ENCODE data around the gene STX8.

STX8 gene

GRCh38 chr17:9472541-9472940 is 103.1 kb downstream of the STX8 start:
- Histone ChIP-seq H3K14ac (ENCODE audit: low read length) (no peak overlapping the region), H3K79me1 (ENCODE audit: low read length) (peaks cover 3% of the 10 kb centered on the region), H3K4me1 (ENCODE audit: control insufficient read depth in 1 of 2, insufficient read depth in 2 of 2, low read length in 2 of 2) (peaks cover 8 to 9% of the 10 kb centered on the region in 2 experiments), H4K8ac (ENCODE audit: low read depth, low read length) (no peak overlapping the region), H2AFZ (ENCODE audit: insufficient read depth, low read length, poor library complexity) (no peak overlapping the region), H3K4me2 (ENCODE audit: low read length) (no peak overlapping the region), H2AK5ac (ENCODE audit: low read length) (no peak overlapping the region), H2BK12ac (ENCODE audit: low read length) (no peak overlapping the region), H2BK5ac (ENCODE audit: low read depth, low read length, poor library complexity) (no peak overlapping the region), H4K91ac (ENCODE audit: low read depth, low read length) (peak overlapping the region; percentile 28), H2BK120ac (ENCODE audit: insufficient read depth, low read length, poor library complexity) (peak overlapping the region; percentile 15), H3K9ac (ENCODE audit: low read length) (no peak overlapping the region), H3K4me3 (ENCODE audit: low read depth, low read length) (no peak overlapping the region), H3K27ac (ENCODE audit: low read depth, low read length) (peak overlapping the region; percentile 34), H3K18ac (ENCODE audit: low read length) (peak overlapping the region; percentile 46), H3K9me3 (ENCODE audit: insufficient read depth, low read depth, low read length) (no peaks in the 10 kb centered on the region), H3K36me3 (ENCODE audit: control insufficient read depth in 1 of 2, insufficient read depth in 2 of 2, low read length in 2 of 2) (no peaks in the 10 kb centered on the region), H3K23ac (ENCODE audit: low read length) (no peak overlapping the region), H3K27me3 (ENCODE audit: insufficient read depth, low read length) (no peaks in the 10 kb centered on the region), H3K79me2 (ENCODE audit: control insufficient read depth, insufficient read depth, low read length, poor library complexity) (no peaks in the 10 kb centered on the region), H4K12ac (ENCODE audit: low read depth, low read length) (no peak overlapping the region), H3K4ac (ENCODE audit: low read depth, low read length) (no peak overlapping the region)
- WGBS (ENCODE audit: extremely low coverage, insufficient coverage, insufficient read length): no CpG with 5 or more reads among the region's 3 CpGs
- DNase-seq: peak; percentile 44 to 63

GRCh38 chr17:9472094-9472493 is 103.5 kb downstream of the STX8 start:
- H3K79me2 ChIP-seq (ENCODE audit: control insufficient read depth, insufficient read depth, low read length, poor library complexity): no peaks in the 10 kb centered on the region
- H3K27ac ChIP-seq (ENCODE audit: low read depth, low read length): peak overlapping the region; percentile 34
- H3K4me3 ChIP-seq (ENCODE audit: low read depth, low read length): no peak overlapping the region
- H4K12ac ChIP-seq (ENCODE audit: low read depth, low read length): no peak overlapping the region
- peak; percentile 75 to 80 for DNase-seq
- H2AK5ac ChIP-seq (ENCODE audit: low read length): no peak overlapping the region
- no peak overlapping the region for H2BK5ac ChIP-seq (ENCODE audit: low read depth, low read length, poor library complexity)
- no peaks in the 10 kb centered on the region for H3K27me3 ChIP-seq (ENCODE audit: insufficient read depth, low read length)
- H3K4me1 ChIP-seq (ENCODE audit: control insufficient read depth in 1 of 2, insufficient read depth in 2 of 2, low read length in 2 of 2): peaks cover 8 to 9% of the 10 kb centered on the region in 2 experiments
- no peak overlapping the region for H3K4ac ChIP-seq (ENCODE audit: low read depth, low read length)
- H4K8ac ChIP-seq (ENCODE audit: low read depth, low read length): no peak overlapping the region
- H2BK12ac ChIP-seq (ENCODE audit: low read length): no peak overlapping the region
- no peak overlapping the region for H2AFZ ChIP-seq (ENCODE audit: insufficient read depth, low read length, poor library complexity)
- no CpG with 5 or more reads among the region's 5 CpGs for WGBS (ENCODE audit: extremely low coverage, insufficient coverage, insufficient read length)
- H2BK120ac ChIP-seq (ENCODE audit: insufficient read depth, low read length, poor library complexity): peak overlapping the region; percentile 15
- H3K4me2 ChIP-seq (ENCODE audit: low read length): no peak overlapping the region
- H3K23ac ChIP-seq (ENCODE audit: low read length): no peak overlapping the region
- H3K36me3 ChIP-seq (ENCODE audit: control insufficient read depth in 1 of 2, insufficient read depth in 2 of 2, low read length in 2 of 2): no peaks in the 10 kb centered on the region
- H3K9me3 ChIP-seq (ENCODE audit: insufficient read depth, low read depth, low read length): no peaks in the 10 kb centered on the region
- peak overlapping the region; percentile 28 for H4K91ac ChIP-seq (ENCODE audit: low read depth, low read length)
- H3K14ac ChIP-seq (ENCODE audit: low read length): no peak overlapping the region
- H3K9ac ChIP-seq (ENCODE audit: low read length): no peak overlapping the region
- peaks cover 3% of the 10 kb centered on the region for H3K79me1 ChIP-seq (ENCODE audit: low read length)
- H3K18ac ChIP-seq (ENCODE audit: low read length): peak overlapping the region; percentile 46

DNA sequence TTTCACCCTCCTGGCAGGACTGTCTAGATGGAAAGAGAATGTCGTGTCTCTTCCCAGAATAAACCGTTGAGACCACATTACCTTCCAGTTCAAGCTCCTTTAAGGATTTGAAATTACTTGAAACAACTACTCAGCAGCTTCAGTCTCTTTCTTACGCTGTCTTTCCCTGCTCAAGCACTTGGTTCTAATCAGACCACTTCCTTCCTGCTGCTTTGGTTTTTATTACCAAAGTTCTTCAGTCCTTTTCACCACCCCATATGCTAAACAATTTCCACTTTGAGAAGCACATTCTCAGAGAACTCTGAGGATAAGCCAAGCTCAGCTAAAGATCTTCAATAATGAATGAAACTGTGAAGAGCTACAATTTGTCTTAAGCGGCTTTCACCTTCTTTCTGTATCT is 105.4 kb downstream of the STX8 start:
- H2AK5ac ChIP-seq (ENCODE audit: low read length): no peak overlapping the region
- H2BK120ac ChIP-seq (ENCODE audit: insufficient read depth, low read length, poor library complexity): no peak overlapping the region
- no peak overlapping the region for H3K4me3 ChIP-seq (ENCODE audit: low read depth, low read length)
- no peak overlapping the region for H4K8ac ChIP-seq (ENCODE audit: low read depth, low read length)
- no peak for DNase-seq
- no CpG with 5 or more reads among the region's 4 CpGs for WGBS (ENCODE audit: extremely low coverage, insufficient coverage, insufficient read length)
- no peak overlapping the region for H3K18ac ChIP-seq (ENCODE audit: low read length)
- H3K36me3 ChIP-seq (ENCODE audit: control insufficient read depth in 1 of 2, insufficient read depth in 2 of 2, low read length in 2 of 2): no peaks in the 10 kb centered on the region
- H3K9me3 ChIP-seq (ENCODE audit: insufficient read depth, low read depth, low read length): no peaks in the 10 kb centered on the region
- H3K79me1 ChIP-seq (ENCODE audit: low read length): peaks cover 3% of the 10 kb centered on the region
- no peaks in the 10 kb centered on the region for H3K27me3 ChIP-seq (ENCODE audit: insufficient read depth, low read length)
- H3K4ac ChIP-seq (ENCODE audit: low read depth, low read length): no peak overlapping the region
- H2BK12ac ChIP-seq (ENCODE audit: low read length): no peak overlapping the region
- H3K14ac ChIP-seq (ENCODE audit: low read length): no peak overlapping the region
- no peak overlapping the region for H2AFZ ChIP-seq (ENCODE audit: insufficient read depth, low read length, poor library complexity)
- H4K91ac ChIP-seq (ENCODE audit: low read depth, low read length): no peak overlapping the region
- no peak overlapping the region for H3K9ac ChIP-seq (ENCODE audit: low read length)
- peaks cover 8 to 9% of the 10 kb centered on the region in 2 experiments for H3K4me1 ChIP-seq (ENCODE audit: control insufficient read depth in 1 of 2, insufficient read depth in 2 of 2, low read length in 2 of 2)
- H3K4me2 ChIP-seq (ENCODE audit: low read length): no peak overlapping the region
- no peak overlapping the region for H3K23ac ChIP-seq (ENCODE audit: low read length)
- no peak overlapping the region for H4K12ac ChIP-seq (ENCODE audit: low read depth, low read length)
- H3K27ac ChIP-seq (ENCODE audit: low read depth, low read length): no peak overlapping the region
- H2BK5ac ChIP-seq (ENCODE audit: low read depth, low read length, poor library complexity): no peak overlapping the region
- H3K79me2 ChIP-seq (ENCODE audit: control insufficient read depth, insufficient read depth, low read length, poor library complexity): no peaks in the 10 kb centered on the region

DNA sequence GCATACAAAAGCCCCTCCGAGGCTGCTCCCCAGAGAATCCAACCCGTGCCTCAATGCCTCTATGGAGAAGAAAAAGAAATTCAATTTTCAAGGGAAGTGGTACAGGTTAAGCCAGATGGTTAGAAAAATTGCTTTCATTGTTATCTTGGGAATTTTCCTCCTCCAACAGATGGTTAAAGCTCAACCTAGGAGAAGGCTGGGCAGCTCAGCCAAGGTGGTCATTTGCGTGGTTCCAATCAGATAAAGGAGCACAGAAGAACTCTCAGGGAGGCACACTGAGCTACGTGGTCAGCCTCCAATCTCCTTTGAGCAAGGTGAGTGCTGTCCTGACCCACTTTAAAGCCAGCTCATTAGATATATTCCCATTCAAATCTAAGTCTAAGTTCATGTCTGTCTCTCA is 106.7 kb downstream of the STX8 start:
- Histone ChIP-seq H4K12ac (ENCODE audit: low read depth, low read length) (no peak overlapping the region), H3K36me3 (ENCODE audit: control insufficient read depth in 1 of 2, insufficient read depth in 2 of 2, low read length in 2 of 2) (no peaks in the 10 kb centered on the region), H4K8ac (ENCODE audit: low read depth, low read length) (no peak overlapping the region), H2BK5ac (ENCODE audit: low read depth, low read length, poor library complexity) (no peak overlapping the region), H3K14ac (ENCODE audit: low read length) (no peak overlapping the region), H3K23ac (ENCODE audit: low read length) (no peak overlapping the region), H2BK12ac (ENCODE audit: low read length) (no peak overlapping the region), H2AK5ac (ENCODE audit: low read length) (no peak overlapping the region), H3K79me1 (ENCODE audit: low read length) (peaks cover 3% of the 10 kb centered on the region), H3K4ac (ENCODE audit: low read depth, low read length) (no peak overlapping the region), H2BK120ac (ENCODE audit: insufficient read depth, low read length, poor library complexity) (no peak overlapping the region), H3K27ac (ENCODE audit: low read depth, low read length) (no peak overlapping the region), H4K91ac (ENCODE audit: low read depth, low read length) (no peak overlapping the region), H3K4me1 (ENCODE audit: control insufficient read depth in 1 of 2, insufficient read depth in 2 of 2, low read length in 2 of 2) (peaks cover 8 to 9% of the 10 kb centered on the region in 2 experiments), H3K9ac (ENCODE audit: low read length) (no peak overlapping the region), H3K9me3 (ENCODE audit: insufficient read depth, low read depth, low read length) (no peaks in the 10 kb centered on the region), H3K4me3 (ENCODE audit: low read depth, low read length) (no peak overlapping the region), H2AFZ (ENCODE audit: insufficient read depth, low read length, poor library complexity) (no peak overlapping the region), H3K4me2 (ENCODE audit: low read length) (no peak overlapping the region), H3K79me2 (ENCODE audit: control insufficient read depth, insufficient read depth, low read length, poor library complexity) (no peaks in the 10 kb centered on the region), H3K27me3 (ENCODE audit: insufficient read depth, low read length) (no peaks in the 10 kb centered on the region), H3K18ac (ENCODE audit: low read length) (no peak overlapping the region)
- DNase-seq: no peak
- WGBS (ENCODE audit: extremely low coverage, insufficient coverage, insufficient read length): no CpG with 5 or more reads among the region's 4 CpGs
